HL-60/S4 treated with retinoic acid at 250 ng/mL for 4 days and 3 days (cell line): ENCODE results near the gene LAS1L.
"Not testable (repeated sequence)": the region's sequence is repeated elsewhere in the genome, so short reads cannot be mapped to it uniquely, and the experiment has no call there.

ENCODE experiments used
- in situ Hi-C: fragments of 300-500 bp; cut with MboI; formaldehyde crosslinking; loops from 2 replicates; pipeline ENCODE4 v1.7.0; 2022; ENCODE audit warnings: low sequenced_read_pairs

LAS1L gene

DNA sequence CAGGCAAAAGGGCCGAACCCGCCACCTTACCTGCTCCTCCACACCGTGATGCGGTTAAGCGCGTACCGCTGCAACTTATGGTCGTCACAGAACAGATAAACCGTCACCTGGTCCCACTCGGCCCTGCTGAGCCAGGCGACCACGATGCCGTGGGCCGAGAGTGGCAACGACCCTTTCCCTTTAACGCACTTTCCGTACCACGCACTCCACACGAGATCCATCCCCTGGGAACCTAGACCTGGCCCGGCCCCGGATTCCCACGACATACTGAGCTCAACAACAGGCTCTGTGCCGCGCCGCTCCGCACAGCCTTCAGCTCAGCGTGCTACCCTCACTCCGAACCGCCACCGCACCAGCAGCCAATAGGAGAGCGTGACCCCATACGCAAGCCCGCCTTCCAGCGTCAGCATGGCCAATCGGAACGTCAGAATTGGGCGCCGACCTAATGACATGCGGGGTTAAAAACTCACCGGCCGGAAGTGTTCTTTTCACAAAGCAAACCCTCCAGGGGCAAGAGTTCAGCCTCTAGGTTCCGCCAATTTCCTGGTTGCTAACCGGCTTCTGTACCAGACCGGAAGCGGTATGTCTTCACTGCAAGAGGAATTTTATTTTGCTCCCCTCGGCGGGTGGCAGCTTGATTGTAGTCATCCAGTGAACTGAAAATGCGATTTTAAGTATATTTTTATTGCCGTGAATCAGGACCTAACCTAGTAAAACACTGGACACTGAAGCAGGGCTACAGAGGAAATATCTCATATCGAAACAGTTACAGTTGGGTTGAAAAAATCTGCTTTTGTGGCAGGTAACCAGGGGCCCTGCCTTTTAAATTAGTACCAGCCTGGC, at the start of gene LAS1L:
Gene LAS1L, minus strand, starts transcription at position 338 of the 843 bp plus-strand sequence. Its CDS starts 72 bp downstream, at position 266.
- in situ Hi-C loops = no loop called here

DNA sequence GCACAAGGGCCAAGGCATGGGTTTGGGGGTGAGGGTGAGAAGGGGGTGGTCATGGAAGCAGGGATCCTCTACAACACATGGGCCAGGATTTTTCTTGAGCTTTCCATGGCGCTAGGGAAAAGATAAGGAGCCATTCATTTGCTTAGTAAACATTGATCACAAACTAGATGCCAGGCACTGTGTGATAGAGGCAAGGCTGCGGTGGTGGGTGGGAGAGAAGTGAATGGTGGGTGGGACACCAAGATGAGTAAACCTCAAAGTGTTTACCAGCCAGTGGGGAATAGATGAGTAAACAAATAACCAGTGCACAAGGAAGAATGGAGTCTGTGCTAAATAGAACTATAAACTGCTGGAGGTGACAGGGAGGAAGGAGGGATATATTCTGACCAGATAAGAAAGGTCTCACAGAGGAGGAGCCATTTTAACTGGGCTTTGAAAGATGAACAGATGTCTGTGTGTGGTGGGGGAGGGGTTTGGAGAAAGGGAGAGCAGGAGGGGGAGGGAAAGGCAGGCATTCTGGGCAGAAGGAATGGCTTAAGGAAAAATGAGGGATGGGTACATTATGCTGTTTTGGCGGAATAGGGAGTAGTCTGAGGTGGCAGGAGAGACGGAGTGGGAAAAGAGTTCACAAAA, 48.0 kb upstream of the LAS1L start:
- in situ Hi-C loops = loop anchor here (25.0 kb wide), 2 partner anchors 430 to 830 kb away; no protein-coding TSS in a partner anchor

DNA sequence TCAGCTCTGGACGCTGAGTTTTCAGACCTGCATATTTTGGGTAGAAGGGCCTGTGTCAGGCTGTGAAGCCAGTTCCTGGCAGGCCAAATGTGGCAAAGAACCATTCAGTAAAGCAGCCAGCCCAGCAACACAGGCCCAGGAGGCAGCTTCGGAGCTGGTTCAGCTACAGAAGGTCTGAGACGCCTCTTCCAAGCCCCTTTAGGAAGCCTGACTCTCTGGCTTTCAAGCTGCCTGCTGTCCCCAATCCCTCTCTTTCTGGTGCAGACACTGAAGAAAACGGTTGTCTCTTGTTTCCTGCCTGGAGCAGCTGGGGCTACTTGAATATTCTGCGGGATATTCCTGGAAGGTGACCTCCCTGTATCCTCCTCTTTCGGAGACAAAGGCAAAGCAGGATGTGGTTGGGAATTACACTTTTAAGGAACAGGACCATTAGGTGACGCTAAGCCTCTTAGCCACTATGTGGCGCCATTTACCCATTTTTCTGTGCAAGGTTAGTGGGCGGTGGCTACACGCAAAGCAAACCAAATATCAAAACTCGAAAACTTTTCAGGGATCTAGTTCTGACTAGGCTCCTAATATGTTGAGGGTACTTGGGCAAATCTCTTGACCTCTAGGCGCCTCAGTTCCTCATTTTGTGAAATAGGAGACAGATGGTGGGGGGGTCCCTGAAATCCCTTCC, 47.2 kb upstream of the LAS1L start:
- in situ Hi-C loops = loop anchor here (25.0 kb wide), 2 partner anchors 431 to 831 kb away; no protein-coding TSS in a partner anchor

DNA sequence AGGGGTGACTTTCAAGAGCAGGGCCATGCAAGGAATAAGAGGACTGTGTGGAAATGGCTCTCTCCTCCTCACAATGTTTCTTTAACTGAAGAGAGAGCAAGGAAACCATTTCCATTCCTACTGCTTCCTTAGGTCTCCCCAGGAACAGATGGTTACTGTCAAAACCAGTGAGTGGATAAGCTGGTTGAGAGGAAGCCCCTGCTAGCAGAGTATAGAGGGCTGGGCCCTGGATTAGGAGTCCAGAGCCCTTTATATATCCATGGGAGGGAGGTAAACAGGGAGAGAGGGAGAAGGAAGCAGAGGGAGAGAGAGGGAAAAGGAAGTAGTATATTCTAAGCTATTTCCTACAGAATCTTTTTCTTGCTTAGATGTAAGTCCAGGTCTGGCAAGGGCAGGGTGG, 43.8 kb upstream of the LAS1L start:
- in situ Hi-C loops = loop anchor here (25.0 kb wide), 2 partner anchors 434 to 834 kb away; no protein-coding TSS in a partner anchor

DNA sequence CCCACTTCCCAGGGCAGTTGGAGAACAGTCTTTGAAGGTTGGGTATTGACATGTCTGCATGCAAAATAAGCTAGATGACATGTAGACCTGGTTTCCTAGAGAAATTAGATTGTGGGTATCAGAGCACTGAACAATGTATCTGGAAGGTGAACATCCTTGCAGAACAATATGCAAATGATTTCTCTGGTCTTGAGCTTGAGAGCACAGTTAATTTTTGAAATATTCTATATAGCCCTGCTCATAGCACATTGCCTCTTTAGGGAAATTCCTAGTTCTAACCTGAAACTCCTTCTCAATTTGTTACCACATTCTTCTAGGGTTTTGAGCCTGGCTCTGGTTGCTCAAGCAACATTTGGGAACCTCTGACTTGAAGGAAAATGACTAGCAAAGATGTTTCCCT, 41.6 kb upstream of the LAS1L start:
- in situ Hi-C loops = loop anchor here (25.0 kb wide), 2 partner anchors 436 to 836 kb away; no protein-coding TSS in a partner anchor

DNA sequence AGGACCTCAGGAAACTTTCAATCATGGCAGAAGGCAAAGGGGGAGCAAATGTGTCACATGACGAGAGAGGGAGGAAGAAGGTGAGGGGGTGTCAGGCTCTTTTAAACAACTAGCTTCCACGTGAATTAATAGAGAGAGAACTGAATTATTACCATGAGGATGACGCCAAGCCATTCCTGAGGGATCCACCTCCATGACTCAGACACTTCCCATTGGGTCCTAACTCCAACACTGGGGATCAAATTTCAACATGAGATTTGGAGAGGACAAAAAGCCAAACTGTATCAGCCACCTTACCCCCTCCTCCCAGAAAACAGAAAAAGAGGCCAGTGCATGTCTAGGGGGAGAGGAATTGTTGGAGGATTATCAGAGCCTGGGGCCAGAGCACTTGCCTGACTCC, 40.4 kb upstream of the LAS1L start:
- in situ Hi-C loops = loop anchor here (25.0 kb wide), 2 partner anchors 437 to 837 kb away; no protein-coding TSS in a partner anchor

DNA sequence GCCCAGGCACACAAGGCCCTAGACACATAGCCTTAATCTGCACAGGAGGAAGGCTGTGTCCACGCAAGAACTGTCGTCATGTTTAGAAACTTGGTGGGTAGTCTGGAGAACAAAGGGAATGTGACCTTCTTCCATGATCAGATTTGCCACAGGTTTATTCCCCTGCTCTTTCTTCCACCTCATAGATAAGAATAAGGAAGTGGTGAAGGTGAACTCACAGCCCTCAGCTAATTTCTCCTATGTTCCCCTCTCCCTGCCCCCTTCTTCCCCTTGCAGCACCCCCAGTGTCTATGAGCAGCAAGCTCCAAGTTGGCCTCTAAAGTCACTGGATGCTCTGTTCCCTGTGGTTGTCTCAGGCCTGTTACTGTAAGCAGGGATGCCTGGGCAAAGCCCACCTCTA, 39.8 kb upstream of the LAS1L start:
- in situ Hi-C loops = no loop called here

DNA sequence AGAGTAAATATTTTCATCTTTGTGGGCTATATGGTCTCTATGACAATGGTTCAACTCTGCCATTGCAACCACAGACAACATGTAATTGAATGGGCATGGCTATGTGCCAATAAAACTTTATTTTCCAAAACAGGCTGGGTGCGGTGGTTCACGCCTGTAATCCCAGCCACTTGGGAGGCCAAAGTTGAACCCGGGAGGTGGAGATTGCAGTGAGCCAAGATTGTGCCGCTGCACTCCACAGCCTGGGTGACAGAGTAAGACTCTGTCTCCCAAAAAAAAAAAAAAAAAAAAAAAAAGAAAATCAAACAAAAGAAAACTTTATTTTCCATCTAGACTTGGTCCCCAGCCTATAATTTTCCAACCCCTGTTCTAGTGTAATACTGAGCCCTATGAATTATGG, 38.4 kb upstream of the LAS1L start:
- in situ Hi-C loops = no loop called here

DNA sequence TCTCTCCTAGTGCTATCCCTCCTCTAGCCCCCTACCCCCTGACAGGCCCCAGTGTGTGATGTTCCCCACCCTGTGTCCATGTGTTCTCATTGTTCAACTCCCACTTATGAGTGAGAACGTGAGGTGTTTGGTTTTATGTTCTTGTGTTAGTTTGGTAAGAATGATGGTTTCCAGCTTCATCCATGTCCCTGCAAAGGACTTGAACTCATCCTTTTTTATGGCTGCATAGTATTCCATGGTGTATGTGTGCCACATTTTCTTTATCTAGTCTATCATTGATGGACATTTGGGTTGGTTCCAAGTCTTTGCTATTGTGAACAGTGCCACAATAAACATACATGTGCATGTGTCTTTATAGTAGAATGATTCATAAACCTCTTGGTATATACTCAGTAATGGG, 28.3 kb upstream of the LAS1L start:
- in situ Hi-C loops = not testable (repeated sequence)

DNA sequence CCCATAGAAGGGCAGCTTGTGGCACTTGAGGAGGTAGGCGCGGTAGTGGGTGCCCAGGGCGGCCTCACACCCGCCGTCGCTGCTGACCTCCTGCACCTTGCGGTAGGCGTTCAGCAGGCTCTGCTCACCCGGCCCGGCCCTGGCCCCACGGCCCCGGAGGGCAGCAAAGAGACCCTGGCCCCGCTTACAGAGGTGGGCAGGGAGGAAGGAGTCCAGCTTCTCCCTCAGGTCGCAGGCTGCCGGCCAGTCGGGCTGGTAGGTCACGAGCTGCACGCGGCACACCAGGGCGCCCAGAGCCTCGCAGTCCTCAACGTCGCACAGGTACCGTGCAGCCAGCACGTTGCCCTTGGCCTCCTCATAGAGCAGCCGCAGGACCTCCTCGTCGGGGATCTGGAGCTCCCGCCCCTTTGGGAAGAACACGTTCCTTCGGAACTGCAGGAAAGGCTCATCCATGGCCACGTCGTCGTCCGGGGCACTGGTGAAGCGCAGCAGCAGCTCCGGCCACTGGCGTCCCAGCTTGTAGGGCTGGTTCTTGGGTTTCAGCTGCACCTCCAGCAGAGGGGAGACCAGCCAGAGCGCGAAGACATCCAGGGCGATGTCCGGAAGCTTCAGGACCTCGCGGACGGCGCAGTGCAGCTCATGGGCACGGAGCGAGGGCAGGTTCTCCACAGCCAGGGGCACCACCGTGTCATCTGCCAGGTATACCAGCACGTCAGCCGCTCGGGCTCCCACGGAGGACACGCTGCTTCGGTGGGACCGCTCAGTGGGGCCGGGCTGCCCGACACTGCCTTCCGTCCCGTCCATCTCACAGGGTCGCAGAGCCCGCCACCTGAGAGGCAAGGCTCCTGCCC, 17.1 kb upstream of the LAS1L start:
- in situ Hi-C loops = no loop called here

DNA sequence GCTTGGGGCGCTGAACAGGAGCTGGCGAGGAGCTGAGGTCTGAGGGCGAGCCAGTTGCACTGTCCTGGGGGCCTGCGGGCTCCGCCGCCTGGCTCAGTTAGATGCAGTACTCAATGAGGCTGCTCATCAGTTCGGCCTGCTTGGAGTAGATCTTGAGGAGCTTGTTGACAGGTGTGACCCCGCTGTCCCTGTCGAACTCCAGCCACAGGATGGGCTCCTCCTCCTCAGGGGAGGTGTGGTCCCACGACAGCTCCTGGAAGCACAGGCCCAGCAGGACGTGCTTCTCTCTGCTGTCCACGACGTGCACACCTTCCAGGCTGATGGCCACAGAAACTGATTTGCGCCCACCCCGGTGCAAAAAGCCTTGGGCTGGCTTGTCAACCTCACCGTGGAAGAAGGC, 16.5 kb upstream of the LAS1L start:
- in situ Hi-C loops = no loop called here

DNA sequence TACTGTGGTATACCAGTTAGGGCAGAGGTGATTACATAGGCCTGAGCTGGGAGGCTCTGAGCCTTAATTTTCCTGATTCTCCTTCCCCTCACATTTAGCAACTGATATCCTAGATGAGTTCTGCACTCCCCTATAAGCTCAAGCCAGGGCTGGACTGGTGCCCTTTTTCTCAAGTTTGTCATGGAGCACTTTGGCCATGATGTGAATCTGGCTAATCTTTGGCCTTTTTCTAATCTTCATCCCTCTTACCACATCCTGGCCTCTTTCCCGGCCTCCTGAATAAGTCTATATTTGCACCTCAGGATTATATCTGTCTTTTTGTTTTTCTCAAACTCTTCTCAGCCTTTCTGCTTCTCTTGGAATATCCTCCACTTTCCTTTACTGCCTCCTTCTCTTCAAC, 10.9 kb upstream of the LAS1L start:
- in situ Hi-C loops = no loop called here

DNA sequence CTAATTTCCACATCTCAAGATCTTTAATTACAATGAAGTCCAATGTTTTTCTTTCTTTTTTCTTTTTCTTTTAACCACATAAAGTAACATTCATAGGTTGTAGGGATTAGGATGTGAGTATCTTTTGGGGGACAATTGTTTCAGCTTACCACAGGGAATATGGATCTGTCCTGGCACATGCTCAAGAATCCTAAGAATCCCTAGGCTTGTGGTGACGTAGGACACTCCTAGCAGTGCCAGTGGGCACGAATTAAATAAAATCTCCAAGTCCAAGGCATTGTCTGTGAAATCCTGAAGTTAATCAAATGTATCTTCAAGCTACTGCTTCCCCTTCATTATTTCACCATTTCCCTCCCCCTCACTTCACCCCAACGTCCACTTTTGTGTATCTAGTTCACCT, 2.6 kb upstream of the LAS1L start:
- in situ Hi-C loops = no loop called here

DNA sequence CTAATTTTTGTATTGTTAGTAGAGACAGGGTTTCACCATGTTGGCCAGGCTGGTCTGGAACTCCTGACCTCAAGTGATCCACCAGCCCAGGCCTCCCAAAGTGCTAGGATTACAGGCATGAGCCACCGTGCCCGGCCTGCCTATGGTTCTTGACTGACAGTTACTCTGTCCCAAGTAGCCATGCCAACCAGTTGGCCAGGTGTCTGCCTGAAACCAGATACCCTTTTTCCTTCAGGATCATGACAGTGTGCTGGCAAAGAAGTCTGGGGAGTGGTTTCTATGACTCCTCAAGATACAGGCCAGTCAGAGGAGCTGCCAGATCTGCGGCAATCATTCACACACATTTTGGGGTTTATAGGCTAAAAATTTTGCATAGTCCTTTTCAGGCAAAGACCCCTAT, 1.7 kb upstream of the LAS1L start:
- in situ Hi-C loops = no loop called here

DNA sequence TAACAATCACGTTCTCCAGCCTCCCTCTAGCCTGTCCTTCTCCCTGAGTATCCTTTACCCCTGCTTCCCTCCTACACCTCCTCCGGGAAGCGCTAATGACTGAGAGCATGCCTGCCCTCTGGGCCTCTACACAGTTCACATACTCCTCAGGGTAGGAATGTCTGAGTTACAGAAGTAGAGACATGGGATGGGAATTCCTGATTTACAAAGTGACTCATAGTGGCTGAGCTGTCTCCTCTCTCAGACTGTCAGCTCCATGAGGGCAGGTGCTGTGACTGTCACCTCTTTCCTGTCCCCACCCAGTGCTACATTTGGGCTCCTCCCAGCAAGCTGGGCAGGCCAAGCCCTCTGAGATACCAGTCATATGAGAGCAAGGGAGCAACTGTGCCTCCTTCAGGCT, 2.6 kb downstream of the LAS1L start:
- in situ Hi-C loops = no loop called here

DNA sequence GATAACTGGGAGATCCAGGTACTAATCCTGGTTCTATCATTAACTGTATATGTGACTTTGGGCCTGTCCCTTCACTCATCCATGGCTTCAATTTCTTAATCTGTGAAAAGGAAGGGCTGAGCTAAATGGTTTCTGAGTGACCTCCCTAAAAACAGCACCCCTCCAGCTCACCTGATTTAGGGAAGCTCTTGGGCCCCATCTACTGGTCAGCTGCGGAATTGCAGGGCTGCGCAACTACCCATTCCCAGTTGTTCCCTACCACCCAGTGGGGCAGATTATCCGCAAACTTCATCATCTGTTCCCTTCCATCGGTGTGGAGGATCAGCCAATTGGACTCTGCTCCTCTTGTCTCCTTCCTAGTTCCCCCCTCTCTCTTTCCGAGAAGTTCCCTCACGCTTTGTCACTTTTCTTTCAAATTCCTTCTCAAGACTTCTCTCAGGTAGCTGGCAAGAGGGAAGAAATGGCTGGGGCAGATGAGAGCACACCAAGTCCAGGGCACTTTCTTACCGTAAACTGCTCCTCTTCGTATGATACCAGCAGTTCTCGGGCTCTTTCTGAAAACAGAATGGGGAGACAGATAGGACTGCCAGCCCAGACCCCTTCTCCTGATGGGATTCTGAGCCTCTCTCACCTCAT, 5.8 kb downstream of the LAS1L start:
- in situ Hi-C loops = no loop called here

DNA sequence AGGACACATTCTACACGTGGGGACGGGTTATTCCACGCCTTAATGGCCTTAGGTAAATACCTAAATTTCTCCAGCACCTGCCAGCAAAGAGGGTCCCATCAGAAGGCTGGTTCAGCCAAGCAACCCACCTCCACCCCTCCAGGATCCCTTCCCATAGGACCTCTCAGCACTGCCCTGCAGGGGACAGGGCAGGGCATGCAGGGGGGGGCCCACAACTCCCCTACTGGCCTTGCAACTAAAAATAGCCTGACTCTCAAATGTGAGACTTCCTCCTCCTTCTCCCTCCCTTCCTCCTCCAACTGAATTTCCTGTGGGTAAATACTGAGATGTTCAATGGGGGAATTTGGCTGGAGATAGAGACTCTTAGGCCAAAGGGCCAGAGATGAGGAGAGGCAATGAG, 6.3 kb downstream of the LAS1L start:
- in situ Hi-C loops = no loop called here

DNA sequence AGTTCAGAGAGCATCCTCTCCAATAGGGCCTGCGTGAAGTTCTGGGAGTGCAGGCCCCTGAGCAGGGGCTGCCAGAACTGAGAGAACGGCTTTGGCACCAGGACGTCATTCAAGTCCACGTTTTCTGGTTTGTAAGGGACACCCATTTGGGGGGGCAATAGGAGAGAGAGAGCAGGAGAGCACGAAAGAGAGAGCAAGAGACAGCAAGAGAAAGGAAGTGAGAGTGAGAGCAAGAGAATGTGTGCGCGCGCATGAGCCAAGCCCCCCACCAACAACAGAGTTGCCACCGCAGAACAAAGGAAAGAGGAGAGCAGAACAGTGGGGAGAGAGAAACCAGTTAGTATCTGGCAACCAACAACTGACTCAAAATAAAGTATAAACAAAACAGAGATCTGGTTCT, 10.4 kb downstream of the LAS1L start:
- in situ Hi-C loops = no loop called here

DNA sequence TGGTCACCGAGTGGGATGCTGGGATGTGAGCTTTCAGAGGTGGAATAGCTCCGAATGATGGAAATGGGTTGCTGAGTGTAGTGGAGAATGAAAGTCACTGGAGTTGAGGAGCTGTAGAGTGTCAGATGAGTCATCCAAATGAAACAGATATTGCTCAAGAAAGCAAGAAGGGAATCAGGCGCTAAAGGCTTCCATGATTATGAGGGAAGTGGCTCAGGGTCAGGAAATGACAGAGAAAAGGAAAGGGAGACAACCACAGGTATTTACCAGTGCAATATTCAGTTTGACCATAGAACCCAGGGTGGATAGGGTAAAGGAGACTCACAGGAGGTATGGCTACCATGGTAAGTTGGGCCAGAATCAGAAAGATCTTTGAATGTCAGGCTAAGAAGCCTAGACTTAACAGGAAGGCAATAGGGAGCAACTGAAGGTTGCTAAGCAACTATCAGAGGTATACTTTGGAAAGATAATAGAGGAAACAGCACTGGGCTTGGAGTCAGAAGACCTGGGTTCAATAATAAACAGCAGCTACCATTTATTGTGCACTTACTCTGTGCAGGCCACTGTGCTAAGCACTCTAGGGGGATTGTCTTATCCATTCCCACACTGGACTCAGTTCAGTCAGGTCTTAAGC, 11.7 kb downstream of the LAS1L start:
- in situ Hi-C loops = no loop called here

DNA sequence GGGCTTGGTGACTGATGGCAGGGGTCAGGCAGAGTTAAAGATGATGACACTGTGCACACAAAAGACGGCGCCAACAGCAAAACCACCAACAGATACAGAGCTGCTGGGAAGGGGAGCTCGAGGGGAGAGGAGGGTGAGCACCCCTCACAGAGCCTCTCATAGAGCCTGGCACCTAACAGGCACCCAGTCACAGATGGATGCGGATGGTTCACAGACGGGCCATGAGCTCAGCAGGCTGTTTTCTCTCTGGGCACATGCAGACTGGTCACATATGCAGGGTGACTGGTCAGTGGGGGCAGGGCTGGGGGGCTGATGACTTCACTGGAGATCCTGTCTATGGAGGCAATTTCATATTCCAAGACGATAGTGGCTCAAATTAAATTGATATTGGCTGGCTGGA, 15.1 kb downstream of the LAS1L start:
- in situ Hi-C loops = not testable (repeated sequence)
